ENCODE data around the gene HOXA5.

Gene HOXA5

GRCh38 chr7:27106901-27107240, 36.6 kb downstream of the HOXA5 start:
- ATAC-seq = no peak
- no peak for TF ChIP-seq ZNF70 (CRISPR knock-in tag; IDR thresholded peaks at IDR 0.05)
- no peak for TF ChIP-seq ARNTL (CRISPR knock-in tag; IDR thresholded peaks at IDR 0.05; ENCODE audit: borderline replicate concordance, low read depth)
- TF ChIP-seq PATZ1 (CRISPR knock-in tag; IDR thresholded peaks at IDR 0.05; ENCODE audit: borderline replicate concordance) = no peak
- TF ChIP-seq BACH2 (CRISPR knock-in tag; IDR thresholded peaks at IDR 0.05; ENCODE audit: borderline replicate concordance) = no peak
- no peak for TF ChIP-seq PPARA (CRISPR knock-in tag; IDR thresholded peaks at IDR 0.05; ENCODE audit: borderline replicate concordance)
- TF ChIP-seq ZFP30 (CRISPR knock-in tag; IDR thresholded peaks at IDR 0.05) = no peak
- no peak for TF ChIP-seq OSR1 (CRISPR knock-in tag; IDR thresholded peaks at IDR 0.05)
- TF ChIP-seq TCF4 (CRISPR knock-in tag; IDR thresholded peaks at IDR 0.05; ENCODE audit: borderline replicate concordance) = no peak
- TF ChIP-seq ISL1 (CRISPR knock-in tag; IDR thresholded peaks at IDR 0.05) = no peak
- no peak for TF ChIP-seq ZNF565 (CRISPR knock-in tag; conservative IDR thresholded peaks at IDR 0.05; ENCODE audit: low read depth)
- TF ChIP-seq ZC3H10 (CRISPR knock-in tag; IDR thresholded peaks at IDR 0.05) = no peak
- TF ChIP-seq CREB5 (CRISPR knock-in tag; IDR thresholded peaks at IDR 0.05; ENCODE audit: low read depth) = no peak
- TF ChIP-seq SNAI2 (CRISPR knock-in tag; IDR thresholded peaks at IDR 0.05) = no peak
- no peak for TF ChIP-seq ESRRG (CRISPR knock-in tag; IDR thresholded peaks at IDR 0.05)
- no peak for TF ChIP-seq TOX (CRISPR knock-in tag; IDR thresholded peaks at IDR 0.05; ENCODE audit: borderline replicate concordance)
- TF ChIP-seq POU6F1 (CRISPR knock-in tag; IDR thresholded peaks at IDR 0.05; ENCODE audit: borderline replicate concordance, low read depth) = no peak
- no peak for TF ChIP-seq RARB (CRISPR knock-in tag; IDR thresholded peaks at IDR 0.05)
- TF ChIP-seq TSHZ2 (CRISPR knock-in tag; IDR thresholded peaks at IDR 0.05) = no peak

GRCh38 chr7:27106181-27106900, 37.1 kb downstream of the HOXA5 start:
- no peak for TF ChIP-seq ESRRG (CRISPR knock-in tag; IDR thresholded peaks at IDR 0.05)
- ATAC-seq = peak; percentile 40

- no peak for TF ChIP-seq BACH2 (CRISPR knock-in tag; IDR thresholded peaks at IDR 0.05; ENCODE audit: borderline replicate concordance)
- TF ChIP-seq SNAI2 (CRISPR knock-in tag; IDR thresholded peaks at IDR 0.05) = no peak
- no peak for TF ChIP-seq ZFP30 (CRISPR knock-in tag; IDR thresholded peaks at IDR 0.05)
- no peak for ATAC-seq
Observed at GRCh38 chr7:27105301-27106031, 38.0 kb downstream of the HOXA5 start.

GRCh38 chr7:27104341-27105058, 39.0 kb downstream of the HOXA5 start:
- no peak for ATAC-seq
- TF ChIP-seq ESRRG (CRISPR knock-in tag; IDR thresholded peaks at IDR 0.05) (no peak), ZNF70 (CRISPR knock-in tag; IDR thresholded peaks at IDR 0.05) (no peak), ARNTL (CRISPR knock-in tag; IDR thresholded peaks at IDR 0.05; ENCODE audit: borderline replicate concordance, low read depth) (no peak), CSRNP3 (CRISPR knock-in tag; IDR thresholded peaks at IDR 0.05) (no peak), PPARA (CRISPR knock-in tag; IDR thresholded peaks at IDR 0.05; ENCODE audit: borderline replicate concordance) (no peak), CSDC2 (CRISPR knock-in tag; IDR thresholded peaks at IDR 0.05) (no peak), TCF4 (CRISPR knock-in tag; IDR thresholded peaks at IDR 0.05; ENCODE audit: borderline replicate concordance) (no peak), ZNF8 (CRISPR knock-in tag; IDR thresholded peaks at IDR 0.05) (no peak), TSHZ2 (CRISPR knock-in tag; IDR thresholded peaks at IDR 0.05) (no peak), RARB (CRISPR knock-in tag; IDR thresholded peaks at IDR 0.05) (no peak), SNAI2 (CRISPR knock-in tag; IDR thresholded peaks at IDR 0.05) (no peak)
